HEK293T (cell line): ENCODE results near the gene POU1F1.

ENCODE experiments used
- CTCF ChIA-PET: fragments of 350-600 bp; formaldehyde crosslinking; extraction: SDS; loops from one replicate; lab custom pipeline; 2021; ENCODE audit warnings: antibody characterized with exemption, inconsistent platforms; lab: Yijun Ruan, JAX
- POLR2A ChIA-PET: fragments of 350-600 bp; formaldehyde crosslinking; extraction: SDS; loops from one replicate; lab custom pipeline; 2020; ENCODE audit warnings: antibody characterized with exemption, inconsistent platforms; lab: Yijun Ruan, JAX
- DNase-seq: peaks from one replicate; pipeline ENCODE4 v3.0.0; 2012; ENCODE audit warnings: mixed read lengths; ENCODE audit errors: extremely low spot score
- ARNT ChIP-seq: fragments of 450-650 bp; IDR thresholded peaks from 2 replicates; pipeline ENCODE4 v1.6.1; 2017; ENCODE audit warnings: mild to moderate bottlenecking
- BHLHE40 ChIP-seq: fragments of 450-650 bp; IDR thresholded peaks from 2 replicates; pipeline ENCODE4 v1.6.1; 2016; ENCODE audit warnings: mild to moderate bottlenecking, moderate library complexity, borderline replicate concordance
- CTBP1 ChIP-seq: fragments of 450-650 bp; IDR thresholded peaks from 2 replicates; pipeline ENCODE4 v1.6.1; 2016; ENCODE audit warnings: borderline replicate concordance
- ELF4 ChIP-seq: fragments of 450-650 bp; IDR thresholded peaks from 2 replicates; pipeline ENCODE4 v1.6.1; 2017; ENCODE audit warnings: antibody characterized with exemption
- FOXA1 ChIP-seq: fragments of 450-650 bp; IDR thresholded peaks from 2 replicates; pipeline ENCODE4 v1.6.1; 2016; ENCODE audit warnings: mild to moderate bottlenecking
- FOXK2 ChIP-seq: fragments of 450-650 bp; IDR thresholded peaks from 2 replicates; pipeline ENCODE4 v1.6.1; 2016; ENCODE audit warnings: mild to moderate bottlenecking
- FOXM1 ChIP-seq: fragments of 450-650 bp; IDR thresholded peaks from 2 replicates; pipeline ENCODE4 v1.6.1; 2017; ENCODE audit warnings: mild to moderate bottlenecking, borderline replicate concordance
- HDGF ChIP-seq: fragments of 450-650 bp; IDR thresholded peaks from 2 replicates; pipeline ENCODE4 v1.6.1; 2017; ENCODE audit warnings: antibody characterized with exemption, borderline replicate concordance
- L3MBTL2 ChIP-seq: fragments of 450-650 bp; conservative IDR thresholded peaks from 2 replicates; pipeline ENCODE4 v1.6.1; 2016; ENCODE audit warnings: mild to moderate bottlenecking
- LEF1 ChIP-seq: fragments of 450-650 bp; IDR thresholded peaks from 2 replicates; pipeline ENCODE4 v1.6.1; 2017; ENCODE audit warnings: mild to moderate bottlenecking, borderline replicate concordance
- NFRKB ChIP-seq: fragments of 450-650 bp; IDR thresholded peaks from 2 replicates; pipeline ENCODE4 v1.6.1; 2016; ENCODE audit warnings: mild to moderate bottlenecking, moderate library complexity
- PKNOX1 ChIP-seq: fragments of 450-650 bp; IDR thresholded peaks from 2 replicates; pipeline ENCODE4 v1.6.1; 2016
- SP1 ChIP-seq: fragments of 450-650 bp; IDR thresholded peaks from 2 replicates; pipeline ENCODE4 v1.6.1; 2017
- SUZ12 ChIP-seq: fragments of 450-650 bp; IDR thresholded peaks from 2 replicates; pipeline ENCODE4 v1.6.1; 2016; ENCODE audit warnings: mild to moderate bottlenecking
- TARDBP ChIP-seq: fragments of 450-650 bp; IDR thresholded peaks from 2 replicates; pipeline ENCODE4 v1.6.1; 2016
- ZNF384 ChIP-seq: fragments of 450-650 bp; IDR thresholded peaks from 2 replicates; pipeline ENCODE4 v1.6.1; 2016

The POU1F1 gene

GRCh38 chr3:87236093-87236492 is 40.3 kb downstream of the POU1F1 start:
- TF ChIP-seq ARNT (no peak), NFRKB (no peak), FOXA1 (no peak), L3MBTL2 (no peak), FOXK2 (no peak)
- ChIA-PET CTCF (no interaction called here), POLR2A (no interaction called here)
- DNase-seq = no peak

GRCh38 chr3:87233805-87234204 is 42.6 kb downstream of the POU1F1 start:
- DNase-seq = no peak
- POLR2A ChIA-PET = no interaction called here
- CTCF ChIA-PET = no interaction called here
- TF ChIP-seq FOXA1 = no peak
- no peak for TF ChIP-seq CTBP1
- TF ChIP-seq TARDBP = no peak
- TF ChIP-seq FOXM1 = no peak
- TF ChIP-seq ARNT = no peak
- no peak for TF ChIP-seq FOXK2
- no peak for TF ChIP-seq SP1
- TF ChIP-seq L3MBTL2 = no peak
- no peak for TF ChIP-seq HDGF
- TF ChIP-seq ZNF384 = no peak
- no peak for TF ChIP-seq NFRKB
- TF ChIP-seq ELF4 = no peak
- TF ChIP-seq LEF1 = no peak
- no peak for TF ChIP-seq PKNOX1
- no peak for TF ChIP-seq BHLHE40
- TF ChIP-seq SUZ12 = no peak

- TF ChIP-seq CTBP1 (no peak), SP1 (no peak), L3MBTL2 (no peak), TARDBP (no peak), HDGF (no peak), ZNF384 (no peak), LEF1 (no peak), FOXK2 (no peak), PKNOX1 (no peak), FOXM1 (no peak), BHLHE40 (no peak), NFRKB (no peak), ARNT (no peak), SUZ12 (no peak), ELF4 (no peak), FOXA1 (no peak)
- ChIA-PET POLR2A (no interaction called here), CTCF (no interaction called here)
- no peak for DNase-seq
These were observed 47.3 kb downstream of the POU1F1 start for GRCh38 chr3:87229113-87229512.

GRCh38 chr3:87228316-87228715 is 48.1 kb downstream of the POU1F1 start:
- POLR2A ChIA-PET = interaction anchor here (1.3 kb wide), 1 partner anchor 20 kb away, joined by 4 read pairs; no protein-coding TSS in a partner anchor
- TF ChIP-seq FOXM1 = no peak
- peak; percentile 8 for DNase-seq
- CTCF ChIA-PET = no interaction called here

- TF ChIP-seq TARDBP (no peak), CTBP1 (no peak), BHLHE40 (no peak), L3MBTL2 (no peak), HDGF (no peak), FOXA1 (no peak), SUZ12 (no peak), ARNT (no peak), LEF1 (no peak), NFRKB (no peak), FOXM1 (no peak), SP1 (no peak), FOXK2 (no peak), ELF4 (no peak), ZNF384 (no peak)
- DNase-seq = no peak
- ChIA-PET POLR2A (interaction anchor here (1.0 to 1.5 kb wide), 3 partner anchors 21 to 831 kb away, joined by 3 to 5 read pairs (median 4); partner anchors contain the start of gene CGGBP1), CTCF (interaction anchor here (0.7 kb wide), 1 partner anchor 23 kb away, joined by 3 read pairs; no protein-coding TSS in a partner anchor)
These were observed 48.6 kb downstream of the POU1F1 start for GRCh38 chr3:87227835-87228144.

- TF ChIP-seq FOXK2 = no peak
- no peak for TF ChIP-seq ZNF384
- no peak for TF ChIP-seq BHLHE40
- TF ChIP-seq FOXA1 = no peak
- CTCF ChIA-PET = interaction anchor here (0.7 to 1.1 kb wide), 2 partner anchors 22 to 33 kb away, joined by 3 read pairs; no protein-coding TSS in a partner anchor
- POLR2A ChIA-PET = interaction anchor here (0.6 to 1.5 kb wide), 11 partner anchors 14 to 922 kb away, joined by 3 to 5 read pairs (median 3); partner anchors contain the start of genes CGGBP1, POU1F1 and VGLL3
- peak; percentile 90 for DNase-seq
These were observed 49.1 kb downstream of the POU1F1 start, which contains the start of gene CHMP2B for GRCh38 chr3:87227104-87227834. TSS of gene CHMP2B (plus strand) at chr3:87227309. CDS start at chr3:87227523, 214 bp downstream.
